HPDE6-E6E7 (cell line): Measurements from ENCODE around the gene OR2A7.
"Not testable (repeated sequence)": the region's sequence is repeated elsewhere in the genome, so short reads cannot be mapped to it uniquely, and the experiment has no call there.

Experiments
- DNase-seq: peaks from one replicate; pipeline ENCODE4 v3.0.0; 2011; ENCODE audit warnings: missing footprints; ENCODE audit errors: extremely low spot score

OR2A7 gene

GRCh38 chr7:144264692-144265091 lies at the start of gene OR2A7:
Gene OR2A7 (minus strand): TSS chr7:144264792. CDS start chr7:144259628, 5,164 bp downstream.
- DNase-seq, result not testable (repeated sequence)

GRCh38 chr7:144311872-144312469 lies 47.4 kb upstream of the OR2A7 start, which contains the start of gene OR2A1:
Gene OR2A1 (plus strand): TSS chr7:144312419. CDS start chr7:144318125, 5,706 bp downstream.
- DNase-seq, result not testable (repeated sequence)

- DNase-seq, result not testable (repeated sequence)
These were observed 46.6 kb upstream of the OR2A7 start for GRCh38 chr7:144311218-144311617.

GRCh38 chr7:144309702-144310101 lies 45.1 kb upstream of the OR2A7 start:
- not testable (repeated sequence) for DNase-seq

GRCh38 chr7:144305156-144305555 lies 40.6 kb upstream of the OR2A7 start:
- not testable (repeated sequence) for DNase-seq

- not testable (repeated sequence) for DNase-seq
These were observed 39.0 kb upstream of the OR2A7 start for GRCh38 chr7:144303607-144304006.

- not testable (repeated sequence) for DNase-seq
These were observed 38.1 kb upstream of the OR2A7 start for GRCh38 chr7:144302578-144303303.

GRCh38 chr7:144293794-144294499 lies 29.4 kb upstream of the OR2A7 start:
- DNase-seq, result not testable (repeated sequence)

- not testable (repeated sequence) for DNase-seq
These were observed 28.0 kb upstream of the OR2A7 start for GRCh38 chr7:144292384-144293161.

GRCh38 chr7:144291607-144292006 lies 27.0 kb upstream of the OR2A7 start:
- not testable (repeated sequence) for DNase-seq

GRCh38 chr7:144287171-144287784 lies 22.7 kb upstream of the OR2A7 start:
- DNase-seq, result not testable (repeated sequence)

- not testable (repeated sequence) for DNase-seq
These were observed 19.1 kb upstream of the OR2A7 start for GRCh38 chr7:144283716-144284115.

- not testable (repeated sequence) for DNase-seq
These were observed 17.9 kb upstream of the OR2A7 start for GRCh38 chr7:144282490-144282889.

- DNase-seq, result not testable (repeated sequence)
These were observed 17.4 kb upstream of the OR2A7 start for GRCh38 chr7:144281981-144282380.

GRCh38 chr7:144280010-144280409 lies 15.4 kb upstream of the OR2A7 start:
- not testable (repeated sequence) for DNase-seq

GRCh38 chr7:144275281-144275680 lies 10.7 kb upstream of the OR2A7 start:
- not testable (repeated sequence) for DNase-seq

GRCh38 chr7:144269188-144269587 lies 4.6 kb upstream of the OR2A7 start, which contains the start of gene CTAGE8:
Gene CTAGE8 (minus strand): TSS chr7:144269288. CDS start chr7:144269250, 38 bp downstream.
- not testable (repeated sequence) for DNase-seq

- not testable (repeated sequence) for DNase-seq
These were observed 2.5 kb downstream of the OR2A7 start for GRCh38 chr7:144262128-144262527.

GRCh38 chr7:144259067-144259466 lies 5.5 kb downstream of the OR2A7 start:
- not testable (repeated sequence) for DNase-seq

- no peak for DNase-seq
These were observed 8.5 kb downstream of the OR2A7 start for GRCh38 chr7:144256112-144256511.

- no peak for DNase-seq
These were observed 9.1 kb downstream of the OR2A7 start for GRCh38 chr7:144255471-144255897.
